ENCODE measurements around the gene USP43.

Gene USP43

GRCh38 chr17:9729034-9729650, 83.8 kb downstream of the USP43 start:
- H3K4me3 ChIP-seq (ENCODE audit: low read length) = no peak overlapping the region
- H3K9me2 ChIP-seq (replicated peaks; ENCODE audit: insufficient read depth, low read length) = no peaks in the 10 kb centered on the region; the same call in 1 of the 2 replicates
- TF ChIP-seq, protein P1, sequence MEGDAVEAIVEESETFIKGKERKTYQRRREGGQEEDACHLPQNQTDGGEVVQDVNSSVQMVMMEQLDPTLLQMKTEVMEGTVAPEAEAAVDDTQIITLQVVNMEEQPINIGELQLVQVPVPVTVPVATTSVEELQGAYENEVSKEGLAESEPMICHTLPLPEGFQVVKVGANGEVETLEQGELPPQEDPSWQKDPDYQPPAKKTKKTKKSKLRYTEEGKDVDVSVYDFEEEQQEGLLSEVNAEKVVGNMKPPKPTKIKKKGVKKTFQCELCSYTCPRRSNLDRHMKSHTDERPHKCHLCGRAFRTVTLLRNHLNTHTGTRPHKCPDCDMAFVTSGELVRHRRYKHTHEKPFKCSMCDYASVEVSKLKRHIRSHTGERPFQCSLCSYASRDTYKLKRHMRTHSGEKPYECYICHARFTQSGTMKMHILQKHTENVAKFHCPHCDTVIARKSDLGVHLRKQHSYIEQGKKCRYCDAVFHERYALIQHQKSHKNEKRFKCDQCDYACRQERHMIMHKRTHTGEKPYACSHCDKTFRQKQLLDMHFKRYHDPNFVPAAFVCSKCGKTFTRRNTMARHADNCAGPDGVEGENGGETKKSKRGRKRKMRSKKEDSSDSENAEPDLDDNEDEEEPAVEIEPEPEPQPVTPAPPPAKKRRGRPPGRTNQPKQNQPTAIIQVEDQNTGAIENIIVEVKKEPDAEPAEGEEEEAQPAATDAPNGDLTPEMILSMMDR (IDR thresholded peaks at IDR 0.05; ENCODE audit: low read length) = peak; percentile 86
- TF ChIP-seq EZH2phosphoT487 (IDR thresholded peaks at IDR 0.05; ENCODE audit: low read length) = no peak
- H3K4me2 ChIP-seq (ENCODE audit: low read depth, low read length) = no peak overlapping the region
- DNase-seq = peak; percentile 44
- no peaks in the 10 kb centered on the region for H3K79me2 ChIP-seq (ENCODE audit: low read length)
- peaks cover 44% of the 10 kb centered on the region for H3K27me3 ChIP-seq (replicated peaks; ENCODE audit: insufficient read depth, low read length)
- H2AFZ ChIP-seq (ENCODE audit: low read length) = no peak overlapping the region
- no peak overlapping the region for H3K27ac ChIP-seq (ENCODE audit: low read length)
- no peaks in the 10 kb centered on the region for H3K36me3 ChIP-seq (replicated peaks; ENCODE audit: insufficient read depth, low read length)
- no peaks in the 10 kb centered on the region for H3K4me1 ChIP-seq (ENCODE audit: low read length)
- no peaks in the 10 kb centered on the region for H4K20me1 ChIP-seq (ENCODE audit: insufficient read depth, low read length)
- H3K9ac ChIP-seq (ENCODE audit: low read length) = no peak overlapping the region
- no peaks in the 10 kb centered on the region for H3F3A ChIP-seq (ENCODE audit: insufficient read depth, low read length)
- H3K9me3 ChIP-seq (replicated peaks; ENCODE audit: insufficient read depth, low read length) = no peaks in the 10 kb centered on the region

GRCh38 chr17:9729735-9730420, 84.6 kb downstream of the USP43 start:
- Histone ChIP-seq H3K4me3 (ENCODE audit: low read length) (no peak overlapping the region), H4K20me1 (ENCODE audit: insufficient read depth, low read length) (no peaks in the 10 kb centered on the region), H3K9me2 (replicated peaks; ENCODE audit: insufficient read depth, low read length) (no peaks in the 10 kb centered on the region; the same call in 1 of the 2 replicates), H3F3A (ENCODE audit: insufficient read depth, low read length) (no peaks in the 10 kb centered on the region), H3K4me1 (ENCODE audit: low read length) (no peaks in the 10 kb centered on the region), H3K36me3 (replicated peaks; ENCODE audit: insufficient read depth, low read length) (no peaks in the 10 kb centered on the region), H3K27me3 (replicated peaks; ENCODE audit: insufficient read depth, low read length) (peaks cover 42% of the 10 kb centered on the region), H3K79me2 (ENCODE audit: low read length) (no peaks in the 10 kb centered on the region), H3K4me2 (ENCODE audit: low read depth, low read length) (no peak overlapping the region), H3K27ac (ENCODE audit: low read length) (no peak overlapping the region), H3K9me3 (replicated peaks; ENCODE audit: insufficient read depth, low read length) (no peaks in the 10 kb centered on the region), H3K9ac (ENCODE audit: low read length) (no peak overlapping the region), H2AFZ (ENCODE audit: low read length) (no peak overlapping the region)
- TF ChIP-seq, protein P1 (IDR thresholded peaks at IDR 0.05; ENCODE audit: low read length) = no peak
- TF ChIP-seq EZH2 (optimal IDR thresholded peaks at IDR 0.05; ENCODE audit: low read depth, low read length) (no peak), EZH2phosphoT487 (IDR thresholded peaks at IDR 0.05; ENCODE audit: low read length) (no peak)
- no peak for DNase-seq

- H3K4me2 ChIP-seq (ENCODE audit: low read depth, low read length) = no peak overlapping the region
- no peak overlapping the region for H3K27ac ChIP-seq (ENCODE audit: low read length)
- no peaks in the 10 kb centered on the region for H3K36me3 ChIP-seq (replicated peaks; ENCODE audit: insufficient read depth, low read length)
- H3F3A ChIP-seq (ENCODE audit: insufficient read depth, low read length) = no peaks in the 10 kb centered on the region
- H3K4me1 ChIP-seq (ENCODE audit: low read length) = no peaks in the 10 kb centered on the region
- no peak overlapping the region for H3K4me3 ChIP-seq (ENCODE audit: low read length)
- H3K79me2 ChIP-seq (ENCODE audit: low read length) = no peaks in the 10 kb centered on the region
- no peaks in the 10 kb centered on the region for H4K20me1 ChIP-seq (ENCODE audit: insufficient read depth, low read length)
- H3K9me2 ChIP-seq (replicated peaks; ENCODE audit: insufficient read depth, low read length) = no peaks in the 10 kb centered on the region
- no peak overlapping the region for H2AFZ ChIP-seq (ENCODE audit: low read length)
- TF ChIP-seq, protein P1 (IDR thresholded peaks at IDR 0.05; ENCODE audit: low read length) = no peak
- no peak for TF ChIP-seq EZH2phosphoT487 (IDR thresholded peaks at IDR 0.05; ENCODE audit: low read length)
- TF ChIP-seq EZH2 (optimal IDR thresholded peaks at IDR 0.05; ENCODE audit: low read depth, low read length) = no peak
- DNase-seq = no peak
- no peak overlapping the region for H3K9ac ChIP-seq (ENCODE audit: low read length)
- no peaks in the 10 kb centered on the region for H3K9me3 ChIP-seq (replicated peaks; ENCODE audit: insufficient read depth, low read length)
- H3K27me3 ChIP-seq (replicated peaks; ENCODE audit: insufficient read depth, low read length) = peaks cover 35% of the 10 kb centered on the region
Measured at GRCh38 chr17:9750524-9750923, 105.2 kb downstream of the USP43 start.

Measured in MM.1S (cell line).